Astrocyte of the cerebellum (primary cell): ENCODE data around the gene TMOD1.

Source experiments
- DNase-seq: peaks from one replicate; pipeline ENCODE4 v3.0.0-alpha.2; 2011; ENCODE audit warnings: low read depth
- H3K4me3 ChIP-seq: 2 replicates; pipeline ENCODE4 v1.5.1; 2011; ENCODE audit warnings: mild to moderate bottlenecking, low read depth, low read length, moderate library complexity
- CTCF ChIP-seq: IDR thresholded peaks from 2 replicates; pipeline ENCODE4 v1.5.1; 2012; ENCODE audit warnings: low read length, low read depth, moderate library complexity, mild to moderate bottlenecking; ENCODE audit errors: missing control alignments
- in situ Hi-C: cut with HindIII; loops from 2 replicates; pipeline ENCODE4 v1.10.0; 2017; ENCODE audit warnings: low sequenced_read_pairs

TMOD1 gene

GRCh38 chr9:97553841-97554240 lies 52.4 kb downstream of the TMOD1 start:
- in situ Hi-C loops = no loop called here
- no peak for TF ChIP-seq CTCF
- DNase-seq = no peak
- H3K4me3 ChIP-seq = no peak overlapping the region

GRCh38 chr9:97554566-97555075 lies 53.2 kb downstream of the TMOD1 start:
- no peak for TF ChIP-seq CTCF
- DNase-seq = no peak
- in situ Hi-C loops = no loop called here
- H3K4me3 ChIP-seq = no peak overlapping the region

GRCh38 chr9:97555164-97555563 lies 53.7 kb downstream of the TMOD1 start:
- no peak for DNase-seq
- TF ChIP-seq CTCF = no peak
- no peak overlapping the region for H3K4me3 ChIP-seq
- in situ Hi-C loops = no loop called here

GRCh38 chr9:97556036-97556720 lies 54.7 kb downstream of the TMOD1 start:
- no peak overlapping the region for H3K4me3 ChIP-seq
- DNase-seq = no peak
- TF ChIP-seq CTCF = no peak
- in situ Hi-C loops = no loop called here

GRCh38 chr9:97556721-97557605 lies 55.5 kb downstream of the TMOD1 start:
- in situ Hi-C loops = no loop called here
- TF ChIP-seq CTCF = no peak
- H3K4me3 ChIP-seq = no peak overlapping the region
- DNase-seq = no peak

GRCh38 chr9:97557606-97558095 lies 56.2 kb downstream of the TMOD1 start:
- in situ Hi-C loops = no loop called here
- DNase-seq = no peak
- no peak for TF ChIP-seq CTCF
- no peak overlapping the region for H3K4me3 ChIP-seq
